OCI-LY1 (cell line): ENCODE data around the gene YIPF7.

ENCODE experiments used
- H2AFZ ChIP-seq: fragments of 200-600 bp; sonication (generic), shearing (Covaris generic); 2 replicates; pipeline ENCODE4 v1.6.0; 2014; ENCODE audit warnings: antibody characterized with exemption, mild to moderate bottlenecking, low read length
- H3F3A ChIP-seq: fragments of 200-600 bp; sonication (generic), shearing (Covaris generic); 2 replicates; pipeline ENCODE4 v1.6.0; 2014; ENCODE audit warnings: mild to moderate bottlenecking, antibody characterized with exemption, low read length, moderate library complexity; ENCODE audit not compliant: insufficient read depth
- H3K27ac ChIP-seq: fragments of 200-600 bp; sonication (generic); 2 replicates; pipeline ENCODE4 v1.5.1; 2014; ENCODE audit warnings: low read length, mixed run types, mild to moderate bottlenecking, low read depth; ENCODE audit not compliant: poor library complexity, severe bottlenecking
- H3K27me3 ChIP-seq: fragments of 200-600 bp; sonication (generic); 2 replicates; pipeline ENCODE4 v1.6.0; 2014; ENCODE audit warnings: antibody characterized with exemption, mild to moderate bottlenecking, low read length, moderate library complexity; ENCODE audit not compliant: insufficient read depth
- H3K36me3 ChIP-seq: fragments of 200-600 bp; sonication (generic); 2 replicates; pipeline ENCODE4 v1.6.1; 2014; ENCODE audit warnings: mild to moderate bottlenecking, antibody characterized with exemption, low read length, moderate library complexity, mixed read lengths; ENCODE audit not compliant: insufficient read depth
- H3K4me1 ChIP-seq: fragments of 200-600 bp; sonication (generic); 2 replicates; pipeline ENCODE4 v1.5.1; 2014; ENCODE audit warnings: mild to moderate bottlenecking, low read length, moderate library complexity; ENCODE audit not compliant: insufficient read depth, severe bottlenecking
- H3K4me2 ChIP-seq: fragments of 200-600 bp; sonication (generic), shearing (Covaris generic); 2 replicates; pipeline ENCODE4 v1.6.1; 2014; ENCODE audit warnings: low read length
- H3K4me3 ChIP-seq: fragments of 200-600 bp; sonication (generic); 2 replicates; pipeline ENCODE4 v1.5.1; 2014; ENCODE audit warnings: low read length, low read depth, mild to moderate bottlenecking, mixed read lengths; ENCODE audit not compliant: poor library complexity, severe bottlenecking
- H3K79me2 ChIP-seq: fragments of 200-600 bp; shearing (Covaris generic); 2 replicates; pipeline ENCODE4 v1.6.1; 2016; ENCODE audit warnings: mixed run types, low read length, mixed read lengths; ENCODE audit not compliant: insufficient read depth
- H3K9ac ChIP-seq: fragments of 200-600 bp; sonication (generic), shearing (Covaris generic); 2 replicates; pipeline ENCODE4 v1.6.1; 2014; ENCODE audit warnings: mild to moderate bottlenecking, low read length, mixed read lengths
- H3K9me2 ChIP-seq: fragments of 200-600 bp; sonication (generic), shearing (Covaris generic); 2 replicates; pipeline ENCODE4 v1.6.1; 2014; ENCODE audit warnings: low read depth, mild to moderate bottlenecking, low read length, mixed read lengths
- H3K9me3 ChIP-seq: fragments of 200-600 bp; shearing (Covaris generic); 2 replicates; pipeline ENCODE4 v1.6.1; 2014; ENCODE audit warnings: low read length, mixed read lengths
- H4K20me1 ChIP-seq: fragments of 200-600 bp; sonication (generic), shearing (Covaris generic); 2 replicates; pipeline ENCODE4 v1.6.0; 2016; ENCODE audit warnings: mild to moderate bottlenecking, low read length; ENCODE audit not compliant: insufficient read depth
- EZH2 ChIP-seq: fragments of 200-600 bp; sonication (generic), shearing (Covaris generic); IDR thresholded peaks from 2 replicates; pipeline ENCODE4 v1.8.0; 2017; ENCODE audit warnings: borderline replicate concordance, mixed run types, mild to moderate bottlenecking, antibody characterized with exemption, low read length, moderate library complexity, mixed read lengths
- TF ChIP-seq, protein P1 (sequence below): fragments of 200-600 bp; sonication (generic), shearing (Covaris generic); IDR thresholded peaks from 2 replicates; pipeline ENCODE4 v1.5.1; 2017; ENCODE audit warnings: mild to moderate bottlenecking, antibody characterized with exemption, low read length, moderate library complexity, mixed read lengths

Gene YIPF7

GRCh38 chr4:44684648-44685047, 33.2 kb upstream of the YIPF7 start:
- H3F3A ChIP-seq = no peaks in the 10 kb centered on the region; the same call in 1 of the 2 replicates
- H3K9me3 ChIP-seq = no peaks in the 10 kb centered on the region
- H3K9ac ChIP-seq = no peak overlapping the region
- no peak overlapping the region for H3K27ac ChIP-seq
- peaks cover 17% of the 10 kb centered on the region for H3K79me2 ChIP-seq
- H2AFZ ChIP-seq = no peak overlapping the region
- TF ChIP-seq EZH2 = no peak
- TF ChIP-seq, protein P1, sequence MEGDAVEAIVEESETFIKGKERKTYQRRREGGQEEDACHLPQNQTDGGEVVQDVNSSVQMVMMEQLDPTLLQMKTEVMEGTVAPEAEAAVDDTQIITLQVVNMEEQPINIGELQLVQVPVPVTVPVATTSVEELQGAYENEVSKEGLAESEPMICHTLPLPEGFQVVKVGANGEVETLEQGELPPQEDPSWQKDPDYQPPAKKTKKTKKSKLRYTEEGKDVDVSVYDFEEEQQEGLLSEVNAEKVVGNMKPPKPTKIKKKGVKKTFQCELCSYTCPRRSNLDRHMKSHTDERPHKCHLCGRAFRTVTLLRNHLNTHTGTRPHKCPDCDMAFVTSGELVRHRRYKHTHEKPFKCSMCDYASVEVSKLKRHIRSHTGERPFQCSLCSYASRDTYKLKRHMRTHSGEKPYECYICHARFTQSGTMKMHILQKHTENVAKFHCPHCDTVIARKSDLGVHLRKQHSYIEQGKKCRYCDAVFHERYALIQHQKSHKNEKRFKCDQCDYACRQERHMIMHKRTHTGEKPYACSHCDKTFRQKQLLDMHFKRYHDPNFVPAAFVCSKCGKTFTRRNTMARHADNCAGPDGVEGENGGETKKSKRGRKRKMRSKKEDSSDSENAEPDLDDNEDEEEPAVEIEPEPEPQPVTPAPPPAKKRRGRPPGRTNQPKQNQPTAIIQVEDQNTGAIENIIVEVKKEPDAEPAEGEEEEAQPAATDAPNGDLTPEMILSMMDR = no peak
- H3K4me2 ChIP-seq = no peak overlapping the region
- H3K36me3 ChIP-seq = peaks cover 76% of the 10 kb centered on the region
- H3K4me3 ChIP-seq = no peak overlapping the region
- no peaks in the 10 kb centered on the region for H4K20me1 ChIP-seq
- H3K9me2 ChIP-seq = no peaks in the 10 kb centered on the region
- H3K27me3 ChIP-seq = no peaks in the 10 kb centered on the region
- peaks cover 14% of the 10 kb centered on the region for H3K4me1 ChIP-seq

DNA sequence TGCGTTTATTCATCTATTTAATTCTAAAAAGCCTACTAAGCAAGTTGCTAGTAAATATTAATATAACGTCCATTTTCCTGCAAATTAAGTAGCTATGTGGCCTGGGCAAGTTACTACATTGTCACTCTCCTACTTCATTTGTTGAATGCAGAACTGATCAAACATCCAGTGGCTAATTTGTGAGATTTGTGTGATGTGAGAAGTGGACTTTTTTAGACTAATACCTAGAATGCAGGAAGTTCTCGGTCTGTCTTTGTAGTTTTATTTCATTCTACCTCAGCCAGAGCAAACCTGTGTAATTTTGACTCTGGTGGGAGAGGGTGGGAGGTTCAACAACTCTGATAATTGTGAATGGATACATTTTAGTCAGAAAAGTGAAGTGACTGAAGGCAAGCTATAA, 27.6 kb upstream of the YIPF7 start:
- Histone ChIP-seq H3K4me3 (peak overlapping the region; percentile 71), H3K9me2 (no peaks in the 10 kb centered on the region), H4K20me1 (no peaks in the 10 kb centered on the region), H3K36me3 (peaks cover 24% of the 10 kb centered on the region; the same call in 1 of the 2 replicates), H3K9me3 (no peaks in the 10 kb centered on the region), H3K9ac (peak overlapping the region; percentile 96), H3F3A (no peaks in the 10 kb centered on the region; the same call in 1 of the 2 replicates), H3K4me1 (peaks cover 27% of the 10 kb centered on the region), H3K4me2 (peak overlapping the region; percentile 98), H2AFZ (no peak overlapping the region), H3K27me3 (no peaks in the 10 kb centered on the region), H3K27ac (peak overlapping the region; percentile 1), H3K79me2 (peaks cover 28% of the 10 kb centered on the region)
- TF ChIP-seq EZH2 = no peak
- TF ChIP-seq, protein P1 = no peak

DNA sequence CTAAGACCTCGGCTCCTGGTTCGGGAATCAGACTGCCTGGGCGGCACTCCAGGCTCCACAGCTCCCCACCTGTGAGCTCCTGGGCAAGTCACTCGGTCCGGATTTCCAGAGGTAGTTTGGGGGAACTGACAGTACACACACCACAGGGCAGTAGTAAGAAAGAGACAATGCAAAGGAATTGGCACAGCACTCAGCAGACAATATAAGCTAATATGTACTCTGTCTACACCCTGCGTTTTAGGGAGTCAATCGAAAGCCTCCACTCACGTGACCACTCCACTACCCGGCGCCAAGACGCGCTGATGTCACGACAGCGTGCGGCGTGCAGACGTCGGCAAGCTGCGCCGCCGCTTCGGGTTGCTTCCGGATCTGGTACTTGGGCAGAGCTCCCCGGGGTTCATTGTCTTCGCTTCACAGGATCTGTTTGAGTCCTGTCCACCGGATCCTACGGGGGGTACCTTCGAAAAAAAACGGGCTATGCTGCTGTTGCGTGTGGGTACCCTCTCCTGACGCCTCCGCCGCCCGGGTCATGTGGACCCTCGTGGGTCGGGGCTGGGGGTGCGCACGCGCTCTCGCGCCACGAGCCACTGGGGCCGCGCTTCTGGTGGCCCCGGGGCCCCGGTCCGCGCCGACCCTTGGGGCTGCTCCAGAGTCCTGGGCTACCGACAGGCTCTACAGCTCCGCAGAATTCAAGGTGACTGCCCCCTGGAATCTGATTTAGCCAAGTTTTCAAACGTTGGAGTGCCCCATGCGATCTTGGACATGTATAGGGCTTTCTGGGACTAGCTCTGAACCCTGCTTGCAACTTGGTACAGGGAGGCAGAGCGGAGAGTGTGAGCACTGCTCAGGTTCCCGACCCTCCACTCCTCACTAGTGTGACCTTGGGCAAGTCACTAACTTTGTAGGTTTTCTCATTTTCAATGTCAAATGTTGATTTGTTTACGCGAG, 26.9 kb upstream of the YIPF7 start, which contains the start of gene GUF1:
GUF1 (plus strand) TSS at position 327 of the 948 bp plus-strand sequence; CDS start at position 530, 203 bp downstream.
- no peaks in the 10 kb centered on the region for H3K9me3 ChIP-seq
- H3K9ac ChIP-seq = peak within 1 kb of the TSS; percentile 96
- H3K79me2 ChIP-seq = peaks cover 28% of the 10 kb centered on the region
- H3K4me1 ChIP-seq = peaks cover 27% of the 10 kb centered on the region
- H4K20me1 ChIP-seq = no peaks in the 10 kb centered on the region
- peak within 1 kb of the TSS; percentile 1 for H3K27ac ChIP-seq
- peak within 1 kb of the TSS; percentile 98 for H3K4me2 ChIP-seq
- H3K9me2 ChIP-seq = no peaks in the 10 kb centered on the region
- no peaks in the 10 kb centered on the region for H3K27me3 ChIP-seq
- no peak for TF ChIP-seq EZH2
- TF ChIP-seq, protein P1 = no peak
- no peaks in the 10 kb centered on the region; the same call in 1 of the 2 replicates for H3F3A ChIP-seq
- peak within 1 kb of the TSS; percentile 71 for H3K4me3 ChIP-seq
- peaks cover 17% of the 10 kb centered on the region; the same call in 1 of the 2 replicates for H3K36me3 ChIP-seq
- peak within 1 kb of the TSS; percentile 99 for H2AFZ ChIP-seq
